ENCODE results near the gene LGALS12. TPM values are rescaled to one million over a fixed set of nuclear protein-coding genes. Genes with fewer than 3 reads are reported as not detected.

Gene LGALS12
- total RNA-seq, 1 experiment from 2014 or later: 0.07 TPM

- TF ChIP-seq EZH2 (IDR thresholded peaks at IDR 0.05; ENCODE audit: low read length, unreplicated experiment) (no peak), EZH2phosphoT487 (IDR thresholded peaks at IDR 0.05; ENCODE audit: borderline replicate concordance, low read length) (no peak), CTCF (conservative IDR thresholded peaks at IDR 0.05; ENCODE audit: low read depth, low read length) (no peak)
- no peak overlapping the region for H3K4me2 ChIP-seq (ENCODE audit: low read length)
- no peaks in the 10 kb centered on the region for H3F3A ChIP-seq (ENCODE audit: low read length, unreplicated experiment)
- no peaks in the 10 kb centered on the region for H3K9me3 ChIP-seq (ENCODE audit: low read length)
- no TSS peak for BruUV-seq (replicated peaks)
- H3K36me3 ChIP-seq (ENCODE audit: low read depth, low read length): no peaks in the 10 kb centered on the region
- intact Hi-C loops (cut with micrococcal nuclease): no loop called here
- CTCF ChIA-PET: interaction anchor here (1.3 kb wide), 1 partner anchor 29 kb away, joined by 9 read pairs; no protein-coding TSS in a partner anchor
- ATAC-seq (no peak), DNase-seq (no peak)
- POLR2A ChIA-PET (ENCODE audit: unreplicated experiment): interaction anchor here (0.7 kb wide), 1 partner anchor 11 kb away, joined by 4 read pairs; no protein-coding TSS in a partner anchor
- H3K4me3 ChIP-seq (ENCODE audit: low read length): no peak overlapping the region
- H3K4me1 ChIP-seq (ENCODE audit: insufficient read depth, low read length): no peaks in the 10 kb centered on the region
- H3K9ac ChIP-seq (ENCODE audit: low read length): no peak overlapping the region
- no peaks in the 10 kb centered on the region for H3K9me2 ChIP-seq (replicated peaks; ENCODE audit: low read length)
- H2AFZ ChIP-seq (ENCODE audit: low read length): no peak overlapping the region
- no peaks in the 10 kb centered on the region for H4K20me1 ChIP-seq (ENCODE audit: low read length)
- no peaks in the 10 kb centered on the region for H3K79me2 ChIP-seq (ENCODE audit: low read length)
- no peak overlapping the region for H3K27ac ChIP-seq (ENCODE audit: low read length)
- no peaks in the 10 kb centered on the region for H3K27me3 ChIP-seq (ENCODE audit: low read length)
Observed at GRCh38 chr11:63507511-63507910, 1.6 kb downstream of the LGALS12 start.

- POLR2A ChIA-PET (ENCODE audit: unreplicated experiment): no interaction called here
Observed at GRCh38 chr11:63508009-63508408, 2.1 kb downstream of the LGALS12 start.

More at GRCh38 chr11:63508009-63508408, 2.1 kb downstream of the LGALS12 start:
- CTCF ChIA-PET: interaction anchor here (1.3 kb wide), 1 partner anchor 29 kb away, joined by 9 read pairs; no protein-coding TSS in a partner anchor
- H3K4me3 ChIP-seq (ENCODE audit: low read length): no peak overlapping the region
- no peak overlapping the region for H2AFZ ChIP-seq (ENCODE audit: low read length)
- no TSS peak for BruUV-seq (replicated peaks)
- H3K9ac ChIP-seq (ENCODE audit: low read length): no peak overlapping the region
- H3K4me1 ChIP-seq (ENCODE audit: insufficient read depth, low read length): no peaks in the 10 kb centered on the region
- H3K9me3 ChIP-seq (ENCODE audit: low read length): no peaks in the 10 kb centered on the region
- H4K20me1 ChIP-seq (ENCODE audit: low read length): no peaks in the 10 kb centered on the region
- peak; percentile 79 for ATAC-seq
- DNase-seq: peak; percentile 51
- H3K79me2 ChIP-seq (ENCODE audit: low read length): no peaks in the 10 kb centered on the region
- no peaks in the 10 kb centered on the region for H3K9me2 ChIP-seq (replicated peaks; ENCODE audit: low read length)
- no peaks in the 10 kb centered on the region for H3K27me3 ChIP-seq (ENCODE audit: low read length)
- H3K27ac ChIP-seq (ENCODE audit: low read length): no peak overlapping the region
- H3K36me3 ChIP-seq (ENCODE audit: low read depth, low read length): no peaks in the 10 kb centered on the region
- no peak for TF ChIP-seq EZH2phosphoT487 (IDR thresholded peaks at IDR 0.05; ENCODE audit: borderline replicate concordance, low read length)
- no peak for TF ChIP-seq EZH2 (IDR thresholded peaks at IDR 0.05; ENCODE audit: low read length, unreplicated experiment)
- TF ChIP-seq CTCF (conservative IDR thresholded peaks at IDR 0.05; ENCODE audit: low read depth, low read length): peak; percentile 57
- H3F3A ChIP-seq (ENCODE audit: low read length, unreplicated experiment): no peaks in the 10 kb centered on the region
- H3K4me2 ChIP-seq (ENCODE audit: low read length): no peak overlapping the region
- intact Hi-C loops (cut with micrococcal nuclease): no loop called here
